Measurements from ENCODE around the gene MN1. TPM values are rescaled to one million over a fixed set of nuclear protein-coding genes. Genes with fewer than 3 reads are reported as not detected.

MN1 gene
- total and polyA plus RNA-seq, 2 donors (not counting 1 experiment from before 2014, with no cell fraction given) = 0.02 to 0.12 TPM

- Histone ChIP-seq H3K4me1 (ENCODE audit: control insufficient read depth in 2 of 2, insufficient read depth in 2 of 2, low read length in 2 of 2) (no peaks in the 10 kb centered on the region), H4K20me1 (ENCODE audit: control insufficient read depth, insufficient read depth, low read length, poor library complexity, severe bottlenecking) (no peaks in the 10 kb centered on the region), H3K27me3 (replicated peaks in 1 of 4; ENCODE audit: control extremely low read depth in 1 of 4, control insufficient read depth in 3 of 4, insufficient read depth in 4 of 4, low read length in 3 of 4) (peaks cover 0 to 10% (median 0%) of the 10 kb centered on the region in 4 experiments), H3K4me2 (replicated peaks; ENCODE audit: low read depth, low read length, poor library complexity, severe bottlenecking) (no peak overlapping the region), H3K79me2 (ENCODE audit: control insufficient read depth, insufficient read depth, low read length) (no peaks in the 10 kb centered on the region), H3K9me3 (ENCODE audit: control extremely low read depth in 1 of 3, control insufficient read depth in 2 of 3, insufficient read depth in 1 of 3, low read length in 2 of 3) (no peaks in the 10 kb centered on the region), H3K9ac (ENCODE audit: low read length) (no peak overlapping the region), H2AFZ (ENCODE audit: insufficient read depth, low read depth, low read length, poor library complexity, severe bottlenecking) (no peak overlapping the region), H3K4me3 (ENCODE audit: control extremely low read depth in 1 of 5, extremely low read depth in 1 of 5, insufficient read depth in 1 of 5, low read depth in 2 of 5, low read length in 4 of 5) (no peak overlapping the region), H3K36me3 (replicated peaks in 1 of 2; ENCODE audit: control extremely low read depth in 1 of 2, control insufficient read depth in 1 of 2, extremely low read depth in 1 of 2, insufficient read depth in 2 of 2, low read length in 1 of 2) (no peaks in the 10 kb centered on the region), H3K27ac (ENCODE audit: low read length in 2 of 2) (no peak overlapping the region)
- DNase-seq = no peak
- POLR2A ChIA-PET = no interaction called here
- CTCF ChIA-PET = no interaction called here
- intact Hi-C loops (cut with micrococcal nuclease) = no loop called here
- TF ChIP-seq CTCF (IDR thresholded peaks at IDR 0.05) (no peak), EZH2 (IDR thresholded peaks at IDR 0.05; ENCODE audit: borderline replicate concordance, insufficient read depth, low read depth, low read length, poor library complexity, severe bottlenecking) (no peak)
- Mint-ChIP-seq H3K9me3 (ENCODE audit: insufficient read depth) (no peaks in the 10 kb centered on the region), H3K4me1 (no peaks in the 10 kb centered on the region), H3K27ac (no peak overlapping the region), H3K27me3 (peaks cover 26% of the 10 kb centered on the region), H3K4me3 (no peak overlapping the region)
- no peak for ATAC-seq (ENCODE audit: low read depth)
- 22% methylated on average over 8 of the region's 12 CpGs for WGBS (ENCODE audit: insufficient coverage)
These were observed 15.7 kb downstream of the MN1 start for GRCh38 chr22:27785831-27786230.

- H3K9me3 Mint-ChIP-seq (ENCODE audit: insufficient read depth) = no peaks in the 10 kb centered on the region
- ChIA-PET CTCF (no interaction called here), POLR2A (no interaction called here)
- Histone ChIP-seq H3K4me2 (replicated peaks; ENCODE audit: low read depth, low read length, poor library complexity, severe bottlenecking) (no peak overlapping the region), H3K27me3 (replicated peaks in 1 of 4; ENCODE audit: control extremely low read depth in 1 of 4, control insufficient read depth in 3 of 4, insufficient read depth in 4 of 4, low read length in 3 of 4) (peaks cover 0 to 10% (median 0%) of the 10 kb centered on the region in 4 experiments), H4K20me1 (ENCODE audit: control insufficient read depth, insufficient read depth, low read length, poor library complexity, severe bottlenecking) (no peaks in the 10 kb centered on the region), H3K36me3 (replicated peaks in 1 of 2; ENCODE audit: control extremely low read depth in 1 of 2, control insufficient read depth in 1 of 2, extremely low read depth in 1 of 2, insufficient read depth in 2 of 2, low read length in 1 of 2) (no peaks in the 10 kb centered on the region), H3K9me3 (ENCODE audit: control extremely low read depth in 1 of 3, control insufficient read depth in 2 of 3, insufficient read depth in 1 of 3, low read length in 2 of 3) (no peaks in the 10 kb centered on the region), H3K27ac (ENCODE audit: low read length in 2 of 2) (no peak overlapping the region), H3K9ac (ENCODE audit: low read length) (no peak overlapping the region), H3K4me1 (ENCODE audit: control insufficient read depth in 2 of 2, insufficient read depth in 2 of 2, low read length in 2 of 2) (no peaks in the 10 kb centered on the region), H3K4me3 (ENCODE audit: control extremely low read depth in 1 of 5, extremely low read depth in 1 of 5, insufficient read depth in 1 of 5, low read depth in 2 of 5, low read length in 4 of 5) (no peak overlapping the region), H3K79me2 (ENCODE audit: control insufficient read depth, insufficient read depth, low read length) (no peaks in the 10 kb centered on the region), H2AFZ (ENCODE audit: insufficient read depth, low read depth, low read length, poor library complexity, severe bottlenecking) (no peak overlapping the region)
- no peaks in the 10 kb centered on the region for H3K4me1 Mint-ChIP-seq
- intact Hi-C loops (cut with micrococcal nuclease) = no loop called here
- no peak overlapping the region for H3K4me3 Mint-ChIP-seq
- H3K27ac Mint-ChIP-seq = no peak overlapping the region
- WGBS (ENCODE audit: insufficient coverage) = 98% methylated on average over 3 of the region's 6 CpGs
- peaks cover 24% of the 10 kb centered on the region for H3K27me3 Mint-ChIP-seq
- TF ChIP-seq EZH2 (IDR thresholded peaks at IDR 0.05; ENCODE audit: borderline replicate concordance, insufficient read depth, low read depth, low read length, poor library complexity, severe bottlenecking) (no peak), CTCF (IDR thresholded peaks at IDR 0.05) (no peak)
- no peak for ATAC-seq (ENCODE audit: low read depth)
- no peak for DNase-seq
These were observed 17.5 kb downstream of the MN1 start for GRCh38 chr22:27784120-27784475.
